Kidney epithelial cell (primary cell): ENCODE data around the gene MX2. TPM values are rescaled to one million over a fixed set of nuclear protein-coding genes. Genes with fewer than 3 reads are reported as not detected.

ENCODE experiments used
- DNase-seq: peaks from one replicate; pipeline ENCODE4 v3.0.0-alpha.2; 2010; ENCODE audit warnings: low read depth
- H3K27me3 ChIP-seq: 2 replicates; pipeline ENCODE4 v1.6.0; 2011; ENCODE audit warnings: low read length; ENCODE audit not compliant: control insufficient read depth, insufficient read depth
- H3K36me3 ChIP-seq: 2 replicates; pipeline ENCODE4 v1.5.1; 2011; ENCODE audit warnings: low read length; ENCODE audit not compliant: control insufficient read depth, insufficient read depth
- H3K4me3 ChIP-seq: 2 replicates; pipeline ENCODE4 v1.5.1; 2011; ENCODE audit warnings: low read depth, mild to moderate bottlenecking, control low read depth, low read length
- CTCF ChIP-seq: IDR thresholded peaks from 2 replicates; pipeline ENCODE4 v1.5.1; 2011; ENCODE audit warnings: mild to moderate bottlenecking, moderate library complexity, low read length, control low read depth, inconsistent platforms; ENCODE audit not compliant: insufficient read depth, poor library complexity, severe bottlenecking
- total RNA-seq: library from RNA; depleted of rRNA; stranded (reverse); fragments of >200 nt; gene quantifications from 2 replicates; pipeline ENCODE4 v1.2.3, GENCODE V29; 2015

The MX2 gene
- total RNA-seq, 1 donor from 2014 or later, result 1.4 TPM

DNA sequence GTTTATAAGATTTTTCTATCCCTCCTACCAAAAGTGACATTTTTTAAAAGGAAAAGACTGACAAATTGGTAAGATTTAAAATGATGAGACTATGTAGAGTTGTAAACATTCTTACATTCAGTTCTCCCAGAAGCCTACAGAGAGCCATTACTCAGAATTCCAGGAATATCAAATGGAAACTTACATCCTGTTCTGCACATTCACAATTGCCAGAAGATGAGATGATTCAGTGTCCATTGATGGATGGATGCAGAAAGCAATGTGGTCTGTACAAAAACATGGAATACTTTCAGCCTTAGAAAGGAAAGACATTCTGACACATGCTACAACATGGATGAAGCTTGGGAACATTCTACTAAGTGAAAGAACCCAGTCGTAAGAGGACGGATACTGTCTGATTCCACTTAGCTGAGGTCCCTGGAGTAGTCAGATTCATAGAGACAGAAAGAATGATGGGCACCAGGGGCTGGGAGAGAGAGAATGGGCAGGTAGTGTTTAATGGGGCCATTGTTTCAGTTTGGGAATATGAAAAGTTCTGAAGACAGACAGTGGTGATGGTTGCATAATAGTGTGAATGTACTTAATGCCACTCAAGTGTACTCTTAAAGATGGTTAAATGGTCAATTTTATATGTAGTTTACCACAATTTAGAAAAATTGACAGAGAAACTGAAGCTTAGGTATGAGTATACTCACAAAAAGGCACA, 80.8 kb downstream of the MX2 start:
- DNase-seq, result no peak
- no peaks in the 10 kb centered on the region for H3K36me3 ChIP-seq
- TF ChIP-seq CTCF, result no peak
- no peak overlapping the region for H3K4me3 ChIP-seq
- H3K27me3 ChIP-seq, result no peaks in the 10 kb centered on the region

- Histone ChIP-seq H3K4me3 (no peak overlapping the region), H3K27me3 (no peaks in the 10 kb centered on the region), H3K36me3 (no peaks in the 10 kb centered on the region)
- TF ChIP-seq CTCF, result no peak
- DNase-seq, result no peak
Observed at GRCh38 chr21:41443562-41443961, 81.7 kb downstream of the MX2 start.

DNA sequence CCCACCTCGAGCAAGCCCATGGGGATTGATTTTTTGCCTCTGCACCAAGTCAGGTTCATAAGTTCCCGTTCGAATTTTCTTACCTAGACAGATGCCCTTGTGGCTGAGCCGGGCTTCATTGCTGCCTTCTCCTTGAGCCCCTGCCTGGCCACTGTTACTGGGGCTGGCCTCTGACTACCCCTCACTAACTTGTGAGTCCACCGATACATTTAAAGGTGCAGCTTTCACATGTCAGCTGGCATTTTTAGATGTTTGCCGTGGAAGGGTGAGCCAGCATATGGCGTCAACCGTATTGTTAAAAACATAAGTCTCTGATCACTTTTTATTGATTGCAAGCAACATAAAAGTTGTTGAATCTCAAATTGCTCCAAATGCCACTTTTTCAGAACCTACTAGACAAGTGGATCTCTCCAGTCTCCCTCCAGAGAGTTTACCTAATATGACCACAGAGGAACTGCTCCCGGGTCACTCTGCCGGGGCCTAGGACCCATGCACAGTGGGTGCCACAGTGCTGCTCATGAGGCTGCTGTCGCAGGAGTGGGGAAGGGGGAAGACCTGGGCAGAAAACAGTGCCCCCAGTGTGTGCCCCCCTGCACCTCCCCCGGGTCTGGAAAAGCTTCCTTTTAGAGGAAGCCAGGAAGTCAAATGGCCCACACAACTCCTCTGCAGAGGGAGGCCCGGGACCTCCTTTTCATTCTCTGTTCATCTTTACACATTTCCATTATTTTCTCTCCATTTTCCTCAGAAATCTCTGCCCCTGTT, 83.1 kb downstream of the MX2 start:
- no peaks in the 10 kb centered on the region for H3K27me3 ChIP-seq
- DNase-seq, result no peak
- TF ChIP-seq CTCF, result no peak
- no peak overlapping the region for H3K4me3 ChIP-seq
- no peaks in the 10 kb centered on the region for H3K36me3 ChIP-seq

- DNase-seq, result no peak
- Histone ChIP-seq H3K27me3 (no peaks in the 10 kb centered on the region), H3K36me3 (no peaks in the 10 kb centered on the region), H3K4me3 (no peak overlapping the region)
- no peak for TF ChIP-seq CTCF
Observed at GRCh38 chr21:41445465-41445862, 83.6 kb downstream of the MX2 start.

DNA sequence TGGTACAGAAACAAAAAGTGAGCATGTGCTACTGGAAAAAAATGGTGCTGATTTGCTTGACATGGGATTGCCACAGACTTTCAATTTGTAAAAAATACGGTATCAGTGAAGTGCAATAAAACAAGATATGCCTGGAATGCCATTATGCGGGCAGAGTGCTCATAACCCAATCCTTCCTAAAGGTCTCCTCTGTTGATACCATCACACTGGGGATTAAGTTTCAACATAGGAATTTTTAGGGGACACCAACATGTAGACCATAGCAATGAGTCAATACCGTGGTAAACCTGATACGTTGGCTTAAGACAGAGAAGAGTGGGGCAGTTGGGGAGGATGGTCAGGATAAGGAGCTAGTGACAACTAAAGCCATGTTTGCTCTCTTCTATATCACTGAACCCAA, 84.8 kb downstream of the MX2 start:
- Histone ChIP-seq H3K36me3 (no peaks in the 10 kb centered on the region), H3K27me3 (no peaks in the 10 kb centered on the region), H3K4me3 (no peak overlapping the region)
- no peak for TF ChIP-seq CTCF
- DNase-seq, result no peak

- DNase-seq, result no peak
- Histone ChIP-seq H3K4me3 (no peak overlapping the region), H3K36me3 (no peaks in the 10 kb centered on the region), H3K27me3 (no peaks in the 10 kb centered on the region)
- no peak for TF ChIP-seq CTCF
Observed at GRCh38 chr21:41447356-41447755, 85.5 kb downstream of the MX2 start.
